GM19438 (cell line): ENCODE measurements around the gene IFIH1.
A peak's percentile ranks its signal among the peaks of the same experiment; 100 is the strongest.

Source experiments
- ATAC-seq: cut with Tn5 transposase; IDR thresholded peaks from one replicate; pipeline ENCODE4 v1.9.1; 2021; ENCODE audit warnings: low read depth; ENCODE audit not compliant: unreplicated experiment

The IFIH1 gene

GRCh38 chr2:162318328-162319180, at the start of gene IFIH1:
TSS of gene IFIH1 (minus strand) at chr2:162318684. CDS start at chr2:162318307, 377 bp downstream.
- peak; percentile 80 for ATAC-seq

GRCh38 chr2:162365392-162365791, 46.9 kb upstream of the IFIH1 start:
- ATAC-seq: no peak

GRCh38 chr2:162344617-162344950, 26.1 kb upstream of the IFIH1 start:
- no peak for ATAC-seq

- ATAC-seq: peak; percentile 99
These were observed 25.5 kb upstream of the IFIH1 start, which contains the start of gene GCA for GRCh38 chr2:162343824-162344616. TSS of gene GCA (plus strand) at chr2:162344132. CDS start at chr2:162344249, 117 bp downstream.

- no peak for ATAC-seq
These were observed 25.0 kb upstream of the IFIH1 start for GRCh38 chr2:162343492-162343823.

GRCh38 chr2:162342841-162343240, 24.4 kb upstream of the IFIH1 start:
- no peak for ATAC-seq

GRCh38 chr2:162342321-162342720, 23.8 kb upstream of the IFIH1 start:
- ATAC-seq: no peak

- ATAC-seq: no peak
These were observed 22.3 kb upstream of the IFIH1 start for GRCh38 chr2:162340822-162341221.

GRCh38 chr2:162337868-162338267, 19.4 kb upstream of the IFIH1 start:
- no peak for ATAC-seq

GRCh38 chr2:162333968-162334367, 15.5 kb upstream of the IFIH1 start:
- peak; percentile 72 for ATAC-seq

- ATAC-seq: no peak
These were observed 12.4 kb upstream of the IFIH1 start for GRCh38 chr2:162330881-162331280.

- no peak for ATAC-seq
These were observed 10.1 kb upstream of the IFIH1 start for GRCh38 chr2:162328424-162329157.

GRCh38 chr2:162327806-162328205, 9.3 kb upstream of the IFIH1 start:
- ATAC-seq: no peak

GRCh38 chr2:162327134-162327769, 8.8 kb upstream of the IFIH1 start:
- no peak for ATAC-seq

- ATAC-seq: no peak
These were observed 6.5 kb upstream of the IFIH1 start for GRCh38 chr2:162324953-162325352.

- ATAC-seq: no peak
These were observed 2.5 kb upstream of the IFIH1 start for GRCh38 chr2:162320864-162321517.

GRCh38 chr2:162317861-162318327, 590 bp downstream of the IFIH1 start:
- ATAC-seq: peak; percentile 5

GRCh38 chr2:162317058-162317742, 1.3 kb downstream of the IFIH1 start:
- no peak for ATAC-seq

GRCh38 chr2:162316590-162316989, 1.9 kb downstream of the IFIH1 start:
- no peak for ATAC-seq
